ENCODE measurements around the gene GDF2.

The GDF2 gene

DNA sequence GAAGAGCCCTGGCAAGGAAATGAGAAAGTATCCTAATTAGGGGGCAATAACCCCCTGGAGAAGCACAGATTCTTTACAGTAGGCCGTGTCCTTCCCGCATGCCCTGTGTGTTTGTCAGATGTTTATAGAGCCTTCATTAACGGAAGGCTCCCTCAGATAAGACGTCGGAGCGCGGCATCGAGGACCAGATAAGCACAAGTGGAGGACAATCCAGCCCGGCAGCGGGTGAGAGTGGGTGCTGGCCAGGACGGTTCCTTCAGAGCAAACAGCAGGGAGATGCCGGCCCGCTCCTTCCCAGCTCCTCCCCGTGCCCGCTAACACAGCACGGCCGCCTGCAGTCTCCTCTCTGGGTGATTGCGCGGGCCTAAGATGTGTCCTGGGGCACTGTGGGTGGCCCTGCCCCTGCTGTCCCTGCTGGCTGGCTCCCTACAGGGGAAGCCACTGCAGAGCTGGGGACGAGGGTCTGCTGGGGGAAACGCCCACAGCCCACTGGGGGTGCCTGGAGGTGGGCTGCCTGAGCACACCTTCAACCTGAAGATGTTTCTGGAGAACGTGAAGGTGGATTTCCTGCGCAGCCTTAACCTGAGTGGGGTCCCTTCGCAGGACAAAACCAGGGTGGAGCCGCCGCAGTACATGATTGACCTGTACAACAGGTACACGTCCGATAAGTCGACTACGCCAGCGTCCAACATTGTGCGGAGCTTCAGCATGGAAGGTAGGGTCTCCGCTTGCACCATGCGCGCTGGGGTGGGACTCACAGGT lies at the start of gene GDF2:
TSS of gene GDF2 (plus strand) at position 155 of the 762 bp plus-strand sequence. CDS start at position 370, 215 bp downstream.
- no peak for FAIRE-seq

DNA sequence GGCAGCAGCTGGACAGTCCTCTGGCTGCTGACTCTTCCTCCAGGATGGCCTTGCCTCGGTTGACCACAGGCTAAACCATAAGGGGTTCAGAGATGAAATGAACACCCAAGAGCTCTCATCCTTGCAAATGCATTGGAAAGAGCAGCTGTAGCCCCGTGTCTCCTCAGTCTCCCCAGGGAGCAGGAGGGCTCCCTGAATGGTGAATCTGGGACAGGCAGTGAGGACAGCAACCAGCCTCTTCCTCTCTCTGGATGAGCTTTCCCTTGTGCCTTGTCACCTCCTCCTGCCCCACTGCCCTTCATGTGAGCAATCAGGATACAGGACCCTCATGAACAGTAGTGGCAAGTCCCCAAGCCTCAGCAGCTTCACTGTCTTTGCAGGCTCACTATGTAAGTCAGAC lies 46.2 kb upstream of the GDF2 start:
- FAIRE-seq = no peak

DNA sequence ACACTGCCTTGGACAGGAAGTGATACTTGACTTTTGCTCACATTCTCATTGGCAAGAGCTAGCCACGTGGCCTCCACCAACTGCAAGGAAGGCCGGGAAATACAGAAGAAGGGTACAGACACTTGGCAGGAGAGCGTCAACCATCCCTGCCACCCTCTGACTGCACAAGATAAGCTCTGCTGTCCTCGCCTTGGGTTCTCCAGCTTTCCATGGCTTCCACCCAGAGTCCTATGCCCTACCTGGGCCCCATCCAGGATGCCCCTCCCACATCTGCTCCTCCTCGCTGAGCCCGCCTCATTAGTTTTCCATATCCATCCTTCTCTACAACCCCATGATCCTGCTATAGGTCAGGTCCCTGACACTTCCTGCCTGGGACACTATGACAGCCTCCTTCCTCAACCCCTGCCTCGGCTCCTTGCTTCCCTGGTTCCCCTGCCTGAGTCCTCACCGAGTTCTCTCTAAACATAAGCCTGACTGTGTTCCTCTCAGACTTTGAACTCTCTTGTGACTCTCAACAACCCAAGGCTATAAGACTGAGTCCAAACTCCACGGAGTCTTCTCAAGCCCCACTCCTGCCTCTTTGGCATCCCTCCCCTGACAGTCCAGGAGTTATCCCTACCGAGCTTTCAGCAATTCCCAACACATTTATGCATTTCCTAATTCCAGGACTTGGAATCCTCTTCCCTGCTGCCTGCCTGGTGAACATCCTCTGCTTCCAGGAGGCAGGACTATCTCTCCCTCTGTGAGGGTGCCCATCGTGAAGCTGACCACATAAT lies 45.5 kb upstream of the GDF2 start:
- no peak for FAIRE-seq

DNA sequence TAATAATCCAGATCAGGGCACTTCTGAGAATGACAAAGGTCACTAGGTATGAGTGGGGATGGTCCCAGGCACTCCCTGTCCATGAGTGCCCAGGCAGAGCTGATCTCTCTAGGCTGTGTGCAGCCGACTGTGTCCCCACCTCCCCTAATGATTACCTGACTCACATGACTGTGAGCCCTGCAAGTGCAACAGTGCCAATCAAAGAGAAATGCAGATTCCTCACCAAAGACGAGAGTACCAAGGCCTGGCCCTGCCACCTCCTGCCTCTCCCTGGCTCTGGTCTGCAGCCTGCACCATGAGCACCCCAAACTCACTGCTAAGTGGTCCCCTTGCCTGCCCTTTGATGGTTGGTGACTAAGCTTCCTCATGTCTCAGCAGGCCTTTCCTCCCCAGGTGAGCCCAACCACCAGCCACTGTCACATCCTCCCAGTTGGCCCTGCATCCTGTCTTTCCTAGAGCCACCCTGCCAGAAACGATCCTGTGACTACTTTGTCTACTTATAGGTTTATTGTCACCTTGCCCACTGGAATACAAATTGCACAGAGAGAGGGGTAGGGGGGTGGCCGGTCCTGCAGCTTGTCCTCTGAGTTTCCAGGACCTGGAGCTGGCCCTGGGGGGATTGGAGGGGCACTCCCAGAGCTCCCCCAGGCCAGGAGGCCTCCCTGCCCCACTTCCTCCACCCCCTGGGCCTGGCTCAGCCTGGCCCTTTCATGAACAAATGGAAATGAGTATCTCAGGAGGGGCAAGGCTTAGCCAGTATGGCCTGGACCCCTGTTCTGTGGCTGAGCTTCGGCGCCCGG lies 44.7 kb upstream of the GDF2 start:
- FAIRE-seq = no peak

DNA sequence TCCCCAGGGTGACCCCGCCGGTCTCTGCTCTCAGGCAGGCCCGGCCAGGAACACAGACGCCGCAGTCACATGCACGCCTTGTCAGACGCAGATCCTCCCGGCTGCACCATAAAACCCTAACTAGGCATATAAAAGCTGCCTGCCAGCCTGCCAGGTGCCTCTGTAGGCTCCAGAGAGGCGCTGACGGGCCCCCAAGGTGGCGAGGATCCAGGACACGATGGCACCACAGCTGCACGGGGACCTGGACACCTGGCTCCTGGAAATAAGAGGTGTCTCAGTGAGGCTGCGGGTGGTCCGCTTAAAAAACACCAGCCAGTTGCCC lies 44.1 kb upstream of the GDF2 start:
- FAIRE-seq = no peak

DNA sequence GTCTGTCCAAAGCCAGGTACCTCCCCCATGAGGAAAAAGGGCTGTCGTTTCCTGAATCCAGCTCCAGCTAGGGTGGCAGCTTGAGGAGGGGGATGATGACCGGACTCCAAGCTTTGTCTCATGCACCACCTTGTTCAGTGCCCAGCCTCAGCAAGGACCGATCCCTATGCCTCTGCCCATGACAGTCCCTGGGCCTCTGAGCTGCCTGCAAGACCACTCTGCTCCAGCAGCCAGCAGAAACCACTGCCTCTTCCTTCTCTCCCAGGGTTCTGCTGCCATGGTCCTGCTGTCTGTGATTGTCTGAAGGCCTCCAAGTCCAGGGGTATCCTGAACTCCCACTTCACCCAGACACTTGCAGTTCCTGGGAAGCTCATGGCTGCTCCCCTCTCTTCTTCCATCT lies 43.5 kb upstream of the GDF2 start:
- no peak for FAIRE-seq

DNA sequence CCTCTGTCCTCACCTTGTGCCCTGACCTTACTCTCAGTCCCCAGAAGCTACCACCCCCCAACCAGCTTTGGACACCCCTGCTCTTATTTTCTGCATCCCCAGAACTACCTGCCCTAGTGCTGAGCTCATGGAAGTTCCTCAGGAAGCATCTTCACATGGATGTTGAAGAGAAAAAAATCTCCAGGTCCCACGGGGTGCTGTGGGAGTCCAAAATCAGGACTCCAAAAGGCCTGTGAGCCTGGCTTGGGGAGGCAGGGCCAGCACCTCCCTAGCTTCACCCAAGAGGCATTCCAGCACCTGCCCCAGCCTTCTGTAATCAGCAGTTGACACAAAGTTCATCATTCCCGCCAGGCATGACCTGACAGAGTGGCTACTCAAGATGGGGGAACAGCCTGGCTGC lies 43.0 kb upstream of the GDF2 start:
- FAIRE-seq = no peak

DNA sequence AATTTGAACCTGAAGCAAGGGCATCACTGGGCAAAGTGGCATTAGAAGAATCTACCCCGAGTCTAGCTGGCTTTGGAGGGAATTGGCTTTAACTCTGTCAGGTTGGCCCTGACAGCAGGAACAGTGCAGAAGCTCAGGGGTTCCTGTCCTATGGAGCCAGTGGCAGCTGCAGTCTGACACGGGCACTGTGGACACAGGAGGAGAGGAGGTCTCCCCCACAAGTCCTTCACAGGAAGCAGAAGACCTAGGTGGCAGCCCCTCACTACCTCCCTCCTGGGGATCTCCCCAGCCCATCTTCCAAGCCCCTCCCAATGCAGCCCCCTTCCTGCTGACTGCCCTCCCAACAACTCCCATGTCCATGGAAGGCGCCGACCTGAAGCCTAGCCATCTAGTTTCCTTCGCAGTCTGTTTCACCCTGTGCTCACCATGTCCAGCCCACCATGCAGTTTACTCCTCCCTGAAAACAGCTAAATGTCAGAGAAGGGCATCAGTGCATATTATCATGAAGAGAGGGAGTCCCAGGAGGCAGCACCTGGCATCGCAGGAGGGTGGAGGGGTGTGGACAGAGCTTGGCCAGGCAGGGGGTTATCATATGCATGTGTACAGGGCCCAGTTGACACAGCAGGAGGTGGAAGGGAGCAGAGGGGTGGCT lies 40.1 kb upstream of the GDF2 start:
- FAIRE-seq = no peak

DNA sequence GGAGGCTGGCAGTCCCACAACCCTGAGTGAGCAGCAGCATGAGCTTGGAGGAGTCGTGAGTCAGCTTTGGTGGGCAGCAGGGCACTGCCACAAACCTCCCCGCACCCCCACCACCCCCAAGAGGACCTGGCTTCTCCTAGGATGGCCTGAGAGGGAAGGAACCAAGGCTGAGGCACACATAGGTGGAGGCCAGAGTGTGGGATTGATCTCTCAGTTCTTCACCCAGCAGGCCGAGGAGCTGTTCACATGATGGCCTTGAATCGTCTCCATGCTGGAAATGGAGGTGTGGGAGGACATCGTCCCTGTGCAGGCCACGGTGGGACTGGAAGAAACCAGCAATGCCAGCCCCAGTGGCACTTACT lies 39.6 kb upstream of the GDF2 start:
- no peak for FAIRE-seq

DNA sequence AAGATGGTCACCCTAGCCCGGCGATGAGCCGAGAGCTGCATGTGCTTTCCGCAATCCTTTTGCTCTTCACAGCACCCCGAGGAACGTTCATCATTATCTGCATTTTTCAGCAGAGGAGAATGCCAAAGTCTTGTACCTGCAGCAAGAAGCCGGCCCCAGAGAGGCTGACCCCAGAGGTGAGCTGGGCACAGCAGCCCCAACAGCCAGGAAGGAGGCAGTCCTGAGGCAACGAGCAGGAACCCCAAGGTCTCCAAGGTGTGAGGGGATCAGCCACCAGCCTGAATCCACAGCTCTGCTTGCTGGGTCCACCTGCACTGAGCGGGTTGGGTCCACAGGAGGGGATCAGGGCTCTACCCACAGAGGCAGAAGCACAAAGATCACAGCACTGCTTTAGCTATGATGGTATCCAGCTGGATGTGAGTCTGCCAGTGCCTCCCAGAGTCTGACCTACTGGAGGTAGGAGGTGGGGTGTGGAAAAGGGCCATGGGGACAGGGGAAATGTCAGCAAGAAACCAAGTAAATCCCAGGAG lies 39.1 kb upstream of the GDF2 start:
- FAIRE-seq = no peak

DNA sequence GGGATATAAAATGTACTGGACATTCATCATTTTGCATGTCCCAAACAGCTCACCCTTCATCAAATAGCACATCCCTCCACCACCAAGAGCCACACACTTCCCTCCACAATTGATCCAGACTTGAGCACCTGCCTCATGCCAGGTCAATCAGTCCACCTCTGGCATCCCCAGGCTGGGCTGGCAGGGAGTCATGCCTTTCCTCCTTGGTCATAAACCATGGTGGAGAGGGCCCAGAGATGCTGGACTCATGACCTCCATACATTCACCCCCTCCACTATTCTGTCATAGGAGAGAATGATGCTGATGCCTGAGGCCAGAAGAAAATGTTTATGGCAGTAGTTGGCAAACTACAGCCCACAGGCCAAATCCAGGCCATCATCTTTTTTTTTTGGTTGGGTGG lies 38.4 kb upstream of the GDF2 start:
- FAIRE-seq = no peak

DNA sequence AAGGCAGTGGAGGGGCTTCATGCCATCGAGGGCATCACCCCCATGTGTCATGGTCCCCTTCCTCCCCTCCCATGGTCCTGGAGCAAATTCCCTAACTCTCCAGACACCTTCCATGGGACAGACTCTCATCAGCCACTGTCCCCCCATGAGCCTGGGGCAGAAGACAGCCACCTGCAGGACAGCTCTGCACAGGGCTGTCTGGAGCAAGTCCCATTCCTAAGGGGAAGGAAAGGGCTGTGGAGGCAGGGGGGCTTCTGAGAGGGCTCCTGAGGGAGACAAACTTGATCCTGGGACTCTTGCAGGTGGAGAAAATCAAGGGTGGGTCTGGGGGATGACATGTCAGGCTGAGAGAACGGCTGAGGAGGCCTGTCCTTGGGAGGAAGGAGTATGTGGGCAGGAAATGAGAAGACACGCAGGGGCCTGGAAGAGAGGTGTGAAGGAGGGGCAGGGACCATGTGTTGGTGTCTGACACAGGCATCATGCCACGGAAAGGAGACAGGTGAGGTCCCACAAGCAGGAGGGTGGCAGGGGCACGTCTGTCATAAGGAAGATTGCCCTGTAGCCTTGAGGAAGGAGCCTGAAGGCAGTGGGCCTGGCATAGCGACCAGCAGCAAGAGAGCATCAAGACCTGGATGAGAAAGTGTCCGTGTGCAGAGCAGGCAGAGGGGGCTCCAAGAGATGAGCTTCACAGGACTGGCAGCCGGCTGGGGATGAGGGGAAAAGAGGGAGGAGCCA lies 36.7 kb upstream of the GDF2 start:
- no peak for FAIRE-seq

DNA sequence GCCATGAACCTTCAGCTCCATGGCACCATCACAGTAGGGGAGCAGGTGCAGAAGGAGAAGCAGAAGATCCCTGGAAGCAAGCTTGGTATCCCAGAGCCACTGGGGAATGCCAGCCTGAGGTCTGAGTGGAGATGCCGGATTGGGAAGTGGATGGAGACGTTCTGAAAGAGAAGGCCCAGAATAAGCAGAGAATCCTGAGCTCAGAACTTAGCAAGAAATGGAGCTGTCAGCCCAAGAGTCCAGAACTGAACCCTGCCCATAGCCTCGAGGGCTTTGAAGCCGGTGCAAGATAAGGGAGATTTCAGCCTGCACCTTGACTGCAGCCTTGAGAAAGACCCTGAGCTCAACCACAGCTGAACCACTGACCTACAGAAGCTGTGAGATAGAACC lies 36.1 kb upstream of the GDF2 start:
- no peak for FAIRE-seq

DNA sequence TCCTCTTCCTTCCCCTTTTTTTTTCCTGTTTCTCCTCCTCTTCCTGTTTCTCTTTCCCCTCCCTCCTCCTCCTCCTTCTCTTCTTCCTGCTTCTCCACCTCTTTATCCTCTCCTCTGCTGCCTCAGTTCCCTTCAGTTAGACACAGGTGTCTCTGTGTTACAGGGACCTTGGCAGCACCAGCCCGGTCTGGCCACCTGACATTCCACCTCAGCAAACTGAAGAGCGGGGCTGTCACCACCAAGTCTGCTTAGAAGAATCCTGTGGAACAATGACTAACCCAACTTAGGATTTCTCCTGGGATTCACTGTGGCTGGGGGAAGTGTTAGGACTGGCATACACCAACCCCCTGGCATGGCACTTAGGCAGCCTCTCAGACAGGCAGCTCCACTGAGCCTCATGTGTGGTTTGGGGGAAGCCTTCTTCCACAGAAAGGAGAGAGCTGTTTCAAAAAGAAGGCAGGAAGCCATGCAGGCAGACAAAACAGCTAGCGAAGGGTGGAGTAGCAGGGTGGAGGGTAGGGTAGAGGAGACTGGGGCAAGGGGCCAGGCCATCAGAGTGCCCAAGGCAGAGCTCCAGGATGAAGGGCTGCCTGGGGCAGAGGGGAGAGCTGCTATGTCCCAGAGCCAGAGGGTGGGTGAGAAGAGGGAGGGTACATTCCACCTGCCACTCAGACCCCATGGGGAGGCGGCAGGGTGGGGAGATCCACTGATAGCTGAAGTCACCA lies 35.5 kb upstream of the GDF2 start:
- FAIRE-seq = no peak

DNA sequence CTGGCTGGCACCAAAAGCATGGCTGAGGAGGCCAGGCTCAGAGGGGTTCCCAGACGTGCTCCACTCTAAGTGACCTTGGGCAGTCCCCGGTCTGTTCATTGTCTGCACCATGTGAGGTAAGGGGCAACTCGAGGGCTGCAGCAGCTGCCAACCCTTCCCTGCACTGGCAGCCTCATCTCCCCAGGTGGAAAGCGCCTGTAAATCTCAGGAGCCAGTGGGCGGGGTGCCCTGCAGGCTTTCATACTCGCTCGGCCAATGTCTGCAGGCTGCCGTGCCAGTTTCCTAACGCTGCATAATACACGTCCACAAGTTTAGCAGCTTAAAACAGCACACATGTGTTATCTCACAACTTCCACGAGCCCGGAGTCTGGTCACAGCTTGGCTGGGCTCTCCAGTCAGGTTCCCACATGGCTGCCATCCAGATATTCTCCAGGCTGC lies 34.9 kb upstream of the GDF2 start:
- no peak for FAIRE-seq

DNA sequence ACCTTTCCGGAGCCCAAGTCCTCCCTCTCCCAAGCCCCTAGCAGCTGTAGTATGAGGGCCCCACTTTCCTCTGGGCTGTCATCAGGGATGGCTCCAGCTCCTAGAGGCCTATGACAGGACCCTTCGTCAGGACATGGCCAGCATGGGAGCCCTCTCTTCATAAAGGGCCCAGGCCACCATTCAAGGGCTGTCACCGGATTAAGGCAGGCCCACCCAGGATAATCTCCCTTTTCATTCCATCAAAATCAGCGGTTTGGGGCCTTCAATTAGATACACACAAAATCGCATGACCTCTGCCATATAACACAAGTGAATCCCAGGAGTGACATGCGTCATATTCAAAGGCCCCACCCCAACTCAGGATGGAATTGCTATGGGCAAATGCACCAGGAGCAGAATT lies 34.4 kb upstream of the GDF2 start:
- no peak for FAIRE-seq

DNA sequence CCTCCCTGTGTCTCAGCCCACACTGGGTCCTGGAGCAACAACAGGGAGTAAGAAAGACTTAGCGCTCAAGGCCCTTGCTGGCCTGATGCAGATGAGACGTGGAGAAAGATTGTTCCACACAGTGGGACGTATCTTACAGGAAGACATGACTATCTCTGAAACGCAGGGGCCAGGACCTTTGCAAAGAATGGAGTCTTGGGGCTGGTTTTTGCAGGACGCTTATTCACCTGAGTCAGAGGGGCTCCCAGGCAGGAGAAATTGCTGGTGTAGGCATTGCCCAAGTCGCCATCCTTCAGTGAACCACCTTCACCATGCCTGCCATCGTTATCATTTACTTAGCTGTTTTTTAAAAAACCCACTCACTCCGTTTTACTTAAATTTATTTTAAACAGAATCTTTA lies 34.0 kb upstream of the GDF2 start:
- no peak for FAIRE-seq

DNA sequence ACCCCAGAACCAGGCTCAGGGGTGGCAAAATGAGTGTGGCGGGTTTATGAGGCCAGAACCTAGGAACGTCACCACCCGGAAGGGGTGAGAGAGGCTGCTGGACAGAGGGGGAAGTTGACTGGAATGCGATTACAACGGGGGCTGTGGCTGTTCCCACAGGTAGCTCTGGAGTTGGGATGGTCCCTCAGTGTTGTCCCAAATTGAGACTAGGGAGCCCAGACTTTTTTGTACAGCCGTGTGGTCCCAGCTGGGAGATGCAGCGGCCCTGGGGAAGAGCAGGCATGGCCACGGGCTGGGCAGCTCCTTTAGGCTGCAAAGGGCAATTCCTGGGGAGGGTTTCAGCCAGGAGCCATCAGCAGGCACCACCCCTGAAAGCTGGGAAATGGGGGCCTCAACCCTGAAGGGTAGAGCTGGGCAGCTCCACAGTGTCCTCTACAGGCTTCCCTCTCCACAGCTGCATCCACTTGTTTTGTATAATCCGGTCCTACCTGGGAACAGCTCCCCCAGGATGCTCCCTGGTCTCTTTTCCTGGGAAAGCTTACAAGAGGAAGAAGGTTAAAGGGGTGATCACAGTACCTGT lies 33.2 kb upstream of the GDF2 start:
- FAIRE-seq = no peak

DNA sequence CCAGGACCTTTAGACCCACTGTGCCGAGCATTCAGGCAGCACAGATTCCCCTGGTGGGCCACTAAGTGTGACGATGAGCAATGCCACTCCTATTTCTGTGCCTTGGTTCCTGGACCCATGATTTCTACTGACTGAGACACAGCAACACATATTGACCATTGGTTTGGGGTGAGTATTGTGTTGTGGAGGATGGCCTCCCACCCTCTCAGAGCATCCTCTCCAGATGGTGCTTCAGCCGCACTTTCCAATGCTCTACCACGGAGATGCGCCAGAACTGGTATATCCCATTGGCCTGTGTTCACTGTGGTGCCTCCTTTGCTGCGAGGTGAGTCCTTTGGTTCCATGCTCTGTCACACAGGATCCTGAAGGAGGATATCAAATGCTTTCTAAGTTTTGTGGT lies 32.3 kb upstream of the GDF2 start:
- FAIRE-seq = no peak

DNA sequence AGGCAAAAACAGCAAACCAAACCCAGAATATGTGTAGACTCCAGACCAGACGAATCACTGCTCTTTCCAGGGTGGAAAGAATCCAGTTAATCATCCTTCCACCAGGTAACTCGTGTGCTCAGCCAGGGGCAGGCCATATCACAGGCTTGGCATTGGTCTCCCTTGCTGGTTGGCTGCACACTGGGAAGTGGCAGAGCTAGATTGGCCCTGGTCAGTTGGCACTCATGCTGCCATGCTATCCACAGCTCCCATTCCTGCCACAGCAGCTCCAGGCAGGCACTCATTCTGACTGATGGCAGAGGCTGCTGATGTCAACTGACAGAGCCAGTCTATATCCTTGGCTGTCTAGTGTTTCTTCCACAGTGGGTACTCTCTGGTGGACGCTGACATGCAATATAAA lies 31.9 kb upstream of the GDF2 start:
- FAIRE-seq = no peak

DNA sequence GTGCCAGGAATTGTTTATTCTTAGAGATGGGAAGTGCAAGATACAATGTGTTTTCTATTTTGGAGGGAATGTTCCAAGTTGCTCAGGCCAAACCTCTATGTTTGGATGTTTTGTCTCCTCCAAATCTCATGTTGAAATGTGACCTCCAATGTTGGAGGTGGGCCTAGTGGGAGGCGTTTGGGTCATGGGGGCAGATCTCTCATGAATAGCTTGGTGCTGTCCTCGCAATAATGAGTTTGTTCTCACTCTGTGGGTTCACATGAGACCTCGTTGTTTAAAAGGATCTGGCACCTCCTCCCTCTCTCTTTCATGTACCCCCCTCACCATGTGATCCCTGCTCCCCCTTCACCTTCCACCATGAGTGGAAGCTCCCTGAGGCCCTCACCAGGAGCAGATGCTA lies 30.6 kb upstream of the GDF2 start:
- FAIRE-seq = no peak
